Endothelial cell of umbilical vein (primary cell): ENCODE data around the gene MTG1. TPM values are rescaled to one million over a fixed set of nuclear protein-coding genes. Genes with fewer than 3 reads are reported as not detected.

Source experiments
- BruUV-seq: library from RNA; stranded (reverse); fragments of 400-500 nt; replicated peaks from 2 replicates; lab custom pipeline; 2021; lab: Mats Ljungman, UMichigan
- CTCF ChIA-PET: fragments of 300-600, 350-600 bp; sonication (Branson Sonifier 250); formaldehyde crosslinking; loops from one replicate; lab custom pipeline; 2021; ENCODE audit warnings: antibody characterized with exemption, inconsistent platforms; lab: Charles Lee
- POLR2A ChIA-PET: fragments of 300-600, 350-600 bp; sonication (Branson Sonifier 250); formaldehyde crosslinking; loops from one replicate; lab custom pipeline; 2021; ENCODE audit warnings: antibody characterized with exemption, inconsistent platforms; lab: Charles Lee
- DNase-seq: peaks from one replicate; pipeline ENCODE4 v3.0.0-alpha.2; 2011; ENCODE audit warnings: low read depth, low spot score
- FAIRE-seq: peaks from 2 replicates; lab custom pipeline; 2011; peaks lifted over from hg19 to GRCh38; lab: Jason Lieb, UNC
- H2AFZ ChIP-seq: 2 replicates; pipeline ENCODE4 v1.6.0; 2012; ENCODE audit warnings: low read depth, low read length, control low read depth, inconsistent platforms
- H3K27ac ChIP-seq: 2 replicates; pipeline ENCODE4 v1.5.1; 2011; ENCODE audit warnings: low read depth, mild to moderate bottlenecking, control low read depth, low read length, moderate library complexity; ENCODE audit not compliant: insufficient read depth
- H3K27me3 ChIP-seq, 2 experiments: 2 replicates each; pipeline versions ENCODE4 v1.6.0 to v1.6.1; 2011; ENCODE audit warnings: low read length in 2 of 2, mixed read lengths in 1 of 2; ENCODE audit not compliant: control insufficient read depth in 2 of 2, insufficient read depth in 2 of 2
- H3K36me3 ChIP-seq, 2 experiments: 2 replicates in 1 of 2; 3 replicates in 1 of 2; pipeline ENCODE4 v1.5.1; 2011; ENCODE audit warnings: low read length in 2 of 2, mild to moderate bottlenecking in 1 of 2, moderate library complexity in 1 of 2; ENCODE audit not compliant: control insufficient read depth in 2 of 2, insufficient read depth in 2 of 2; ENCODE audit errors: extremely low read depth in 1 of 2
- H3K4me1 ChIP-seq: 3 replicates; pipeline ENCODE4 v1.5.1; 2011; ENCODE audit warnings: mild to moderate bottlenecking, low read length; ENCODE audit not compliant: control insufficient read depth, insufficient read depth; ENCODE audit errors: extremely low read depth
- H3K4me2 ChIP-seq: 2 replicates; pipeline ENCODE4 v1.6.1; 2011; ENCODE audit warnings: low read length, control low read depth, mixed read lengths; ENCODE audit not compliant: insufficient read depth
- H3K4me3 ChIP-seq, 3 experiments: fragments of 200-600 bp in 1 of 3; sonication (generic), shearing (Covaris generic) in 1 of 3; replicated peaks in 1 of 3; 2 replicates each; pipeline ENCODE4 v1.5.1; 2011 to 2016; ENCODE audit warnings: control low read depth in 3 of 3, low read length in 3 of 3, mild to moderate bottlenecking in 2 of 3, inconsistent platforms in 1 of 3, low read depth in 1 of 3, moderate library complexity in 1 of 3; ENCODE audit not compliant: insufficient read depth in 1 of 3
- H3K79me2 ChIP-seq: 2 replicates; pipeline ENCODE4 v1.6.0; 2012; ENCODE audit warnings: low read length, inconsistent platforms; ENCODE audit not compliant: control insufficient read depth, insufficient read depth
- H3K9ac ChIP-seq: replicated peaks from 2 replicates; pipeline ENCODE3; 2011; ENCODE audit warnings: low read length, control low read depth; ENCODE audit not compliant: insufficient read depth; ENCODE audit errors: extremely low read depth
- H3K9me1 ChIP-seq: replicated peaks from 3 replicates; pipeline ENCODE4 v1.6.0; 2011; ENCODE audit warnings: mild to moderate bottlenecking, low read length; ENCODE audit not compliant: control insufficient read depth, insufficient read depth; ENCODE audit errors: extremely low read depth
- H3K9me3 ChIP-seq: replicated peaks from 2 replicates; pipeline ENCODE4 v1.5.1; 2012; ENCODE audit warnings: low read length, inconsistent platforms; ENCODE audit not compliant: control insufficient read depth, insufficient read depth
- H4K20me1 ChIP-seq: replicated peaks from 2 replicates; pipeline ENCODE3; 2011; ENCODE audit warnings: mild to moderate bottlenecking, low read length; ENCODE audit not compliant: control insufficient read depth, insufficient read depth; ENCODE audit errors: extremely low read depth
- EZH2 ChIP-seq: IDR thresholded peaks from 2 replicates; pipeline ENCODE4 v1.6.1; 2012; ENCODE audit warnings: borderline replicate concordance, low read depth, mild to moderate bottlenecking, moderate library complexity, low read length, inconsistent platforms; ENCODE audit not compliant: severe bottlenecking
- FOS ChIP-seq: IDR thresholded peaks from 2 replicates; pipeline ENCODE4 v1.6.1; 2011; ENCODE audit warnings: mild to moderate bottlenecking, low read length, moderate library complexity, borderline replicate concordance; ENCODE audit not compliant: insufficient read depth
- GATA2 ChIP-seq: IDR thresholded peaks from 2 replicates; pipeline ENCODE4 v1.7.0; 2011; ENCODE audit warnings: low read depth, mild to moderate bottlenecking, moderate library complexity, mixed read lengths, low read length; ENCODE audit not compliant: insufficient read length, insufficient read depth
- JUN ChIP-seq: IDR thresholded peaks from 2 replicates; pipeline ENCODE4 v1.6.1; 2011; ENCODE audit warnings: borderline replicate concordance, low read depth; ENCODE audit not compliant: insufficient read length, insufficient read depth
- MYC ChIP-seq: IDR thresholded peaks from one replicate; pipeline ENCODE4 v1.6.1; 2011; ENCODE audit warnings: mild to moderate bottlenecking, low read depth, low read length
- POLR2A ChIP-seq: IDR thresholded peaks from 2 replicates; pipeline ENCODE4 v1.6.1; 2012; ENCODE audit warnings: low read depth, mild to moderate bottlenecking, control low read depth, low read length
- POLR2AphosphoS5 ChIP-seq: IDR thresholded peaks from 2 replicates; pipeline ENCODE4 v1.6.1; 2012; ENCODE audit warnings: low read depth, mild to moderate bottlenecking, control low read depth, low read length, moderate library complexity; ENCODE audit not compliant: insufficient read depth
- dilution Hi-C: fragments of 300-500 bp; cut with MboI; formaldehyde crosslinking; loops from one replicate; pipeline ENCODE4 v1.15.0; 2019; ENCODE audit warnings: low sequenced_read_pairs; ENCODE audit not compliant: extremely low pct_ligation_motif_present
- intact Hi-C: fragments of 100-400 bp; cut with micrococcal nuclease; formaldehyde crosslinking; loops from one replicate; pipeline ENCODE4 v1.10.0; 2022
- polyA plus RNA-seq, 4 experiments: library from polyadenylated mRNA; depleted of rRNA in 3 of 4; stranded (reverse) in 3 of 4; unstranded in 1 of 4; fragments of >200 nt; gene quantifications; 2 replicates each; pipeline versions ENCODE4 v1.2.1 to v1.2.3, GENCODE V29; 2011 to 2012; ENCODE audit warnings: missing spikeins in 1 of 4
- total RNA-seq: library from RNA; stranded (reverse); gene quantifications from 2 replicates; pipeline ENCODE4 v1.2.3, GENCODE V29; 2021
- TF ChIP-seq, protein P1 (sequence below), 2 donors: IDR thresholded peaks; 1 replicate in 1 of 2; 2 replicates in 1 of 2; pipeline ENCODE4 v1.5.1; 2011; ENCODE audit warnings: low read length in 2 of 2, mild to moderate bottlenecking in 2 of 2, moderate library complexity in 2 of 2, control low read depth in 1 of 2, inconsistent platforms in 1 of 2, low read depth in 1 of 2; ENCODE audit not compliant: insufficient read depth in 1 of 2; ENCODE audit errors: extremely low read depth in 1 of 2
- TF ChIP-seq, protein P2 (sequence below): IDR thresholded peaks from 2 replicates; pipeline ENCODE4 v1.6.1; 2011; ENCODE audit not compliant: insufficient read depth, insufficient read length

MTG1 gene
- total and polyA plus RNA-seq, 2 donors (not counting 3 experiments of a cell fraction or from before 2014, with no cell fraction given) = 66.5 to 91.6 TPM

DNA sequence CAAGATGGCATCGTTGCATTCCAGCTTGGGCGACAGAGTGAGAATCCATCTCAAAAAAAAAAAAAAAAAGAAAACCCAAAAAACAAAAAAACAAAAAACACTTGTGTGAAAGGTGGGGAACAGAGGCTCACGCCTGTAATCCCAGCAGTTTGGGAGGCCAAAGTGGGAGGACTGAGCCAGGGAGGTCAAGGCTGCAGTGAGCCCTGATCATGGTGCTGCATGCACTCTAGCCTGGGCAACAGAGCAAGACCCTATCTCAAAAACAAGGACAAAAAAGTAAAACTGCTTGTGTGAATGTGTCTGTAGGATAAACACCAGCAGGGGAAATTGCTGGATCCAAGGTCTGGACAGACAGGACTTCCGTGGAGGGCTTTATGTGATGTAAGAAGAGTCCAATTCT is 10.4 kb upstream of the MTG1 start:
- dilution Hi-C loops = no loop called here
- TF ChIP-seq, protein P1, sequence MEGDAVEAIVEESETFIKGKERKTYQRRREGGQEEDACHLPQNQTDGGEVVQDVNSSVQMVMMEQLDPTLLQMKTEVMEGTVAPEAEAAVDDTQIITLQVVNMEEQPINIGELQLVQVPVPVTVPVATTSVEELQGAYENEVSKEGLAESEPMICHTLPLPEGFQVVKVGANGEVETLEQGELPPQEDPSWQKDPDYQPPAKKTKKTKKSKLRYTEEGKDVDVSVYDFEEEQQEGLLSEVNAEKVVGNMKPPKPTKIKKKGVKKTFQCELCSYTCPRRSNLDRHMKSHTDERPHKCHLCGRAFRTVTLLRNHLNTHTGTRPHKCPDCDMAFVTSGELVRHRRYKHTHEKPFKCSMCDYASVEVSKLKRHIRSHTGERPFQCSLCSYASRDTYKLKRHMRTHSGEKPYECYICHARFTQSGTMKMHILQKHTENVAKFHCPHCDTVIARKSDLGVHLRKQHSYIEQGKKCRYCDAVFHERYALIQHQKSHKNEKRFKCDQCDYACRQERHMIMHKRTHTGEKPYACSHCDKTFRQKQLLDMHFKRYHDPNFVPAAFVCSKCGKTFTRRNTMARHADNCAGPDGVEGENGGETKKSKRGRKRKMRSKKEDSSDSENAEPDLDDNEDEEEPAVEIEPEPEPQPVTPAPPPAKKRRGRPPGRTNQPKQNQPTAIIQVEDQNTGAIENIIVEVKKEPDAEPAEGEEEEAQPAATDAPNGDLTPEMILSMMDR (IDR thresholded peaks at IDR 0.05; ENCODE audit: extremely low read depth in 1 of 2, insufficient read depth in 1 of 2, low read depth in 1 of 2, low read length in 2 of 2) = no peak
- TF ChIP-seq FOS = no peak
- TF ChIP-seq MYC = no peak
- no peak for TF ChIP-seq JUN
- H3K9me1 ChIP-seq = no peaks in the 10 kb centered on the region
- no peak overlapping the region for H3K4me2 ChIP-seq
- no peak overlapping the region for H3K27ac ChIP-seq
- no peak overlapping the region for H2AFZ ChIP-seq
- H3K79me2 ChIP-seq = no peaks in the 10 kb centered on the region
- H3K9me3 ChIP-seq = no peaks in the 10 kb centered on the region
- no TSS peak for BruUV-seq
- no peaks in the 10 kb centered on the region for H4K20me1 ChIP-seq
- H3K9ac ChIP-seq = no peak overlapping the region
- FAIRE-seq (no peak), DNase-seq (no peak)
- ChIA-PET POLR2A (no interaction called here), CTCF (no interaction called here)
- H3K27me3 ChIP-seq = no peaks in the 10 kb centered on the region
- intact Hi-C loops = no loop called here
- peaks cover 4% of the 10 kb centered on the region for H3K4me1 ChIP-seq
- H3K36me3 ChIP-seq = no peaks in the 10 kb centered on the region
- H3K4me3 ChIP-seq = no peak overlapping the region

DNA sequence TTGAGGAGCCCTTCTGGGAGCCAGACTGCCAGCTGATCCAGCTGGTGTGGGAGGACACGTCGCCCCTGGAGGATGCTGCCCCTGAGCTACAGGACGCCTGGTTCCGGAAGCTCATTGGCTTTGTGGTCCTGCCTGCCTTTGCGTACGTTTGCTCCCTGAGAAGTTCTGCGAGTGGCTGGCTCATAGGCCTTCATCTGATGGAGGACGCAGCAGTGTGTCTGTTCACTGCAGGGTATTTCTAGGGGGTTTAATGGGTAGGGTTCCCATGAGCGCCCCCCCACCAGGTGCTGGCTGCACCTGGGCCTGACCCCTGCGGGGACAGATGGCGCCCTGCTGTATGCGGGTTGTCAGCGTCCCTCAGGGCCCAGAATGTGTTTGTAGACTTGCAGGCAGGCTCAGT is 9.9 kb upstream of the MTG1 start:
- TF ChIP-seq, protein P2, sequence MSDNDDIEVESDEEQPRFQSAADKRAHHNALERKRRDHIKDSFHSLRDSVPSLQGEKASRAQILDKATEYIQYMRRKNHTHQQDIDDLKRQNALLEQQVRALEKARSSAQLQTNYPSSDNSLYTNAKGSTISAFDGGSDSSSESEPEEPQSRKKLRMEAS = no peak
- TF ChIP-seq POLR2AphosphoS5 = no peak
- TF ChIP-seq POLR2A = no peak
- TF ChIP-seq GATA2 = no peak
- TF ChIP-seq JUN = no peak
- no peak for TF ChIP-seq MYC
- no peak for TF ChIP-seq FOS
- TF ChIP-seq, protein P1 (IDR thresholded peaks at IDR 0.05; ENCODE audit: extremely low read depth in 1 of 2, insufficient read depth in 1 of 2, low read depth in 1 of 2, low read length in 2 of 2) = no peak
- no peak for TF ChIP-seq EZH2
- intact Hi-C loops = no loop called here
- H3K27ac ChIP-seq = no peak overlapping the region
- ChIA-PET CTCF (no interaction called here), POLR2A (no interaction called here)
- peaks cover 4% of the 10 kb centered on the region for H3K4me1 ChIP-seq
- H3K4me3 ChIP-seq = no peak overlapping the region
- H3K36me3 ChIP-seq = no peaks in the 10 kb centered on the region
- FAIRE-seq (no peak), DNase-seq (no peak)
- no peak overlapping the region for H3K4me2 ChIP-seq
- no peaks in the 10 kb centered on the region for H3K9me1 ChIP-seq
- H3K27me3 ChIP-seq = no peaks in the 10 kb centered on the region
- H2AFZ ChIP-seq = no peak overlapping the region
- H3K9me3 ChIP-seq = no peaks in the 10 kb centered on the region
- H4K20me1 ChIP-seq = no peaks in the 10 kb centered on the region
- no peak overlapping the region for H3K9ac ChIP-seq
- no TSS peak for BruUV-seq
- dilution Hi-C loops = no loop called here
- no peaks in the 10 kb centered on the region for H3K79me2 ChIP-seq
